Measurements from ENCODE around the gene FREY1. TPM values are rescaled to one million over a fixed set of nuclear protein-coding genes. Genes with fewer than 3 reads are reported as not detected.

FREY1 gene
- total RNA-seq, 1 experiment from 2014 or later, result 1.4 TPM

GRCh38 chr11:45877221-45877620 is 29.9 kb downstream of the FREY1 start:
- H3K36me3 ChIP-seq (ENCODE audit: control insufficient read depth, insufficient read depth, low read length), result peaks cover 2% of the 10 kb centered on the region; the same call in 1 of the 2 replicates
- ATAC-seq (no peak), DNase-seq (ENCODE audit: low read depth, low spot score) (no peak)
- H3K9me3 ChIP-seq (ENCODE audit: control insufficient read depth, insufficient read depth, low read depth, low read length), result no peaks in the 10 kb centered on the region
- TF ChIP-seq CTCF (IDR thresholded peaks at IDR 0.05) (no peak), TCF7L2 (IDR thresholded peaks at IDR 0.05; ENCODE audit: low read depth, low read length) (no peak), POLR2AphosphoS5 (IDR thresholded peaks at IDR 0.05; ENCODE audit: low read depth, low read length) (no peak), SIN3A (IDR thresholded peaks at IDR 0.05; ENCODE audit: borderline replicate concordance, insufficient read depth, low read depth, low read length) (no peak)
- TF ChIP-seq, protein P1, sequence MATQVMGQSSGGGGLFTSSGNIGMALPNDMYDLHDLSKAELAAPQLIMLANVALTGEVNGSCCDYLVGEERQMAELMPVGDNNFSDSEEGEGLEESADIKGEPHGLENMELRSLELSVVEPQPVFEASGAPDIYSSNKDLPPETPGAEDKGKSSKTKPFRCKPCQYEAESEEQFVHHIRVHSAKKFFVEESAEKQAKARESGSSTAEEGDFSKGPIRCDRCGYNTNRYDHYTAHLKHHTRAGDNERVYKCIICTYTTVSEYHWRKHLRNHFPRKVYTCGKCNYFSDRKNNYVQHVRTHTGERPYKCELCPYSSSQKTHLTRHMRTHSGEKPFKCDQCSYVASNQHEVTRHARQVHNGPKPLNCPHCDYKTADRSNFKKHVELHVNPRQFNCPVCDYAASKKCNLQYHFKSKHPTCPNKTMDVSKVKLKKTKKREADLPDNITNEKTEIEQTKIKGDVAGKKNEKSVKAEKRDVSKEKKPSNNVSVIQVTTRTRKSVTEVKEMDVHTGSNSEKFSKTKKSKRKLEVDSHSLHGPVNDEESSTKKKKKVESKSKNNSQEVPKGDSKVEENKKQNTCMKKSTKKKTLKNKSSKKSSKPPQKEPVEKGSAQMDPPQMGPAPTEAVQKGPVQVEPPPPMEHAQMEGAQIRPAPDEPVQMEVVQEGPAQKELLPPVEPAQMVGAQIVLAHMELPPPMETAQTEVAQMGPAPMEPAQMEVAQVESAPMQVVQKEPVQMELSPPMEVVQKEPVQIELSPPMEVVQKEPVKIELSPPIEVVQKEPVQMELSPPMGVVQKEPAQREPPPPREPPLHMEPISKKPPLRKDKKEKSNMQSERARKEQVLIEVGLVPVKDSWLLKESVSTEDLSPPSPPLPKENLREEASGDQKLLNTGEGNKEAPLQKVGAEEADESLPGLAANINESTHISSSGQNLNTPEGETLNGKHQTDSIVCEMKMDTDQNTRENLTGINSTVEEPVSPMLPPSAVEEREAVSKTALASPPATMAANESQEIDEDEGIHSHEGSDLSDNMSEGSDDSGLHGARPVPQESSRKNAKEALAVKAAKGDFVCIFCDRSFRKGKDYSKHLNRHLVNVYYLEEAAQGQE (IDR thresholded peaks at IDR 0.05; ENCODE audit: insufficient read depth in 1 of 2, low read depth in 2 of 2, low read length in 1 of 2), result no peak
- no peak overlapping the region for H3K4me3 ChIP-seq (ENCODE audit: low read depth in 2 of 2, low read length in 2 of 2)
- intact Hi-C loops (cut with micrococcal nuclease; ENCODE audit: unreplicated experiment), result loop anchor here (10.0 kb wide), 1 partner anchor 128 kb away; no protein-coding TSS in a partner anchor
- CTCF ChIA-PET, result no interaction called here
- BruUV-seq (replicated peaks), result no TSS peak
- in situ Hi-C loops (cut with HindIII; ENCODE audit: low pct_unique_long_range_greater_than_20kb, low sequenced_read_pairs), result no loop called here
- POLR2A ChIA-PET, result no interaction called here
- H3K27ac ChIP-seq (ENCODE audit: low read length), result no peak overlapping the region
- no peaks in the 10 kb centered on the region for H3K4me1 ChIP-seq (ENCODE audit: control insufficient read depth, insufficient read depth, low read length)
- H3K27me3 ChIP-seq (ENCODE audit: control insufficient read depth, insufficient read depth, low read length), result no peaks in the 10 kb centered on the region

DNA sequence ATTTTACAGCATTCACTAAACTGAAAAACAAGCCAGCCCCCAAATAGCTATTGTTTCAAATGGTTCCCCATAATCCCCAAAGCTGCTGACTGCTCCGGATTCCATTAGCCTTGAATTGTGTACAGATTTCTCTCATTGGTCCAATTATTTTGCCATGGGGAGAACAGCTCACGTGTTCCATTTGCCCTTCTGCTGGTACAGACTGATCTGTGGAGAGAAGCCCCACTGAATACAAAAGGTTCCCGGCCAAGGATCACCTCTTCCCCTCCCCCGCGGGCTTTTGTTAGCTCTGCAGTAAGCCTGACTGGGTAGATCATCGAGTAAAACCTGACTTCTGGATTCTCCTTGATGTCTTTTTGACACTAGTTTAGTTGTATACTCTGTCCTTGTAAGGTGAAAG is 30.7 kb downstream of the FREY1 start:
- TF ChIP-seq POLR2AphosphoS5 (IDR thresholded peaks at IDR 0.05; ENCODE audit: low read depth, low read length) (no peak), SIN3A (IDR thresholded peaks at IDR 0.05; ENCODE audit: borderline replicate concordance, insufficient read depth, low read depth, low read length) (no peak), CTCF (IDR thresholded peaks at IDR 0.05) (no peak), TCF7L2 (IDR thresholded peaks at IDR 0.05; ENCODE audit: low read depth, low read length) (no peak)
- TF ChIP-seq, protein P1 (IDR thresholded peaks at IDR 0.05; ENCODE audit: insufficient read depth in 1 of 2, low read depth in 2 of 2, low read length in 1 of 2), result no peak
- H3K4me1 ChIP-seq (ENCODE audit: control insufficient read depth, insufficient read depth, low read length), result no peaks in the 10 kb centered on the region
- no TSS peak for BruUV-seq (replicated peaks)
- H3K9me3 ChIP-seq (ENCODE audit: control insufficient read depth, insufficient read depth, low read depth, low read length), result no peaks in the 10 kb centered on the region
- intact Hi-C loops (cut with micrococcal nuclease; ENCODE audit: unreplicated experiment) (loop anchor here (10.0 kb wide), 1 partner anchor 128 kb away; no protein-coding TSS in a partner anchor), in situ Hi-C loops (cut with HindIII; ENCODE audit: low pct_unique_long_range_greater_than_20kb, low sequenced_read_pairs) (no loop called here)
- DNase-seq (ENCODE audit: low read depth, low spot score), result no peak
- peaks cover 2% of the 10 kb centered on the region; the same call in 1 of the 2 replicates for H3K36me3 ChIP-seq (ENCODE audit: control insufficient read depth, insufficient read depth, low read length)
- CTCF ChIA-PET, result no interaction called here
- H3K27me3 ChIP-seq (ENCODE audit: control insufficient read depth, insufficient read depth, low read length), result no peaks in the 10 kb centered on the region
- POLR2A ChIA-PET, result no interaction called here
- H3K4me3 ChIP-seq (ENCODE audit: low read depth in 2 of 2, low read length in 2 of 2), result no peak overlapping the region
- no peak for ATAC-seq
- no peak overlapping the region for H3K27ac ChIP-seq (ENCODE audit: low read length)
